Suprapubic skin (tissue), 4 donors: ENCODE results near the gene OTULINL. TPM values are rescaled to one million over a fixed set of nuclear protein-coding genes. Genes with fewer than 3 reads are reported as not detected.

Experiments used
- DNase-seq, 2 donors: peaks; one replicate each; pipeline ENCODE4 v3.0.0-alpha.2; 2019; ENCODE audit warnings: low spot score in 2 of 2
- H3K27ac ChIP-seq: fragments of 200-600 bp; sonication (generic); one replicate; pipeline ENCODE4 v1.5.1; 2019
- H3K27me3 ChIP-seq: fragments of 200-600 bp; sonication (generic); one replicate; pipeline ENCODE4 v1.5.1; 2019
- H3K36me3 ChIP-seq: fragments of 200-600 bp; sonication (generic); one replicate; pipeline ENCODE4 v1.5.1; 2019
- H3K4me1 ChIP-seq: fragments of 200-600 bp; sonication (generic); one replicate; pipeline ENCODE4 v1.5.1; 2019
- H3K4me3 ChIP-seq: fragments of 200-600 bp; sonication (generic); one replicate; pipeline ENCODE4 v1.5.1; 2019; ENCODE audit warnings: mild to moderate bottlenecking
- H3K9me3 ChIP-seq: fragments of 200-600 bp; sonication (generic); one replicate; pipeline ENCODE4 v1.5.1; 2019
- CTCF ChIP-seq, 2 donors: fragments of 200-600 bp in 1 of 2; fragments of 450-650 bp in 1 of 2; sonication (generic) in 1 of 2; IDR thresholded peaks; one replicate each; pipeline ENCODE4 v1.5.1; 2016 to 2019; ENCODE audit warnings: antibody characterized with exemption in 2 of 2, mild to moderate bottlenecking in 1 of 2, moderate library complexity in 1 of 2
- EP300 ChIP-seq: sonication (generic); formaldehyde crosslinking; IDR thresholded peaks from one replicate; pipeline ENCODE4 v1.6.1; 2017; ENCODE audit warnings: antibody characterized with exemption
- POLR2A ChIP-seq, 2 donors: fragments of 450-650 bp; IDR thresholded peaks; one replicate each; pipeline ENCODE4 v1.6.1; 2017; ENCODE audit warnings: antibody characterized with exemption in 2 of 2, mild to moderate bottlenecking in 2 of 2, moderate library complexity in 2 of 2
- POLR2AphosphoS5 ChIP-seq, 3 donors: sonication (generic); formaldehyde crosslinking; IDR thresholded peaks; one replicate each; pipeline ENCODE4 v1.6.1; 2017; ENCODE audit warnings: antibody characterized with exemption in 3 of 3
- WGBS: methylation state at CpG from one replicate; pipeline ENCODE4 v1.1.5; 2018; 5-methylcytosine and 5-hydroxymethylcytosine counted together
- total RNA-seq, 4 donors: library from RNA; depleted of rRNA; stranded (reverse); fragments of >200 nt; gene quantifications; one replicate each; pipeline ENCODE4 v1.1.0, GENCODE V29; 2016

The OTULINL gene
- total RNA-seq, 4 donors from 2014 or later, result 1.1 to 3.3 (median 2.7) TPM

- no peaks in the 10 kb centered on the region for H3K27me3 ChIP-seq
- H3K27ac ChIP-seq, result no peak overlapping the region
Observed at GRCh38 chr5:14595189-14595588, 13.6 kb downstream of the OTULINL start.

GRCh38 chr5:14595891-14596290 is 14.3 kb downstream of the OTULINL start:
- no peak for TF ChIP-seq CTCF (IDR thresholded peaks at IDR 0.05)
- TF ChIP-seq POLR2AphosphoS5 (IDR thresholded peaks at IDR 0.05), result no peak
- TF ChIP-seq EP300, result no peak
- H3K27me3 ChIP-seq, result no peaks in the 10 kb centered on the region
- 63% methylated on average over 1 of the region's 1 CpG for WGBS
- H3K36me3 ChIP-seq, result no peaks in the 10 kb centered on the region
- DNase-seq, result no peak
- no peaks in the 10 kb centered on the region for H3K4me1 ChIP-seq
- no peak overlapping the region for H3K27ac ChIP-seq
- no peaks in the 10 kb centered on the region for H3K9me3 ChIP-seq
- no peak overlapping the region for H3K4me3 ChIP-seq

More at GRCh38 chr5:14595189-14595588, 13.6 kb downstream of the OTULINL start:
- H3K4me1 ChIP-seq, result no peaks in the 10 kb centered on the region
- no peak for TF ChIP-seq CTCF (IDR thresholded peaks at IDR 0.05)
- TF ChIP-seq POLR2A (IDR thresholded peaks at IDR 0.05), result no peak
- no peak for TF ChIP-seq POLR2AphosphoS5 (IDR thresholded peaks at IDR 0.05)
- TF ChIP-seq EP300, result no peak
- H3K36me3 ChIP-seq, result no peaks in the 10 kb centered on the region
- DNase-seq, result no peak
- H3K9me3 ChIP-seq, result no peaks in the 10 kb centered on the region
- no peak overlapping the region for H3K4me3 ChIP-seq
- WGBS, result 79% methylated on average over 3 of the region's 3 CpGs

- TF ChIP-seq CTCF (IDR thresholded peaks at IDR 0.05) (no peak), EP300 (no peak), POLR2A (IDR thresholded peaks at IDR 0.05) (no peak), POLR2AphosphoS5 (IDR thresholded peaks at IDR 0.05) (no peak)
- WGBS, result 63% methylated on average over 1 of the region's 1 CpG
- no peaks in the 10 kb centered on the region for H3K4me1 ChIP-seq
- H3K27ac ChIP-seq, result no peak overlapping the region
- DNase-seq, result no peak
- H3K27me3 ChIP-seq, result no peaks in the 10 kb centered on the region
- no peaks in the 10 kb centered on the region for H3K36me3 ChIP-seq
- H3K9me3 ChIP-seq, result no peaks in the 10 kb centered on the region
- H3K4me3 ChIP-seq, result no peak overlapping the region
Observed at GRCh38 chr5:14597080-14597479, 15.5 kb downstream of the OTULINL start.

- 64% methylated on average over 2 of the region's 2 CpGs for WGBS
Observed at GRCh38 chr5:14598225-14598624, 16.6 kb downstream of the OTULINL start.

GRCh38 chr5:14599476-14600127 is 18.0 kb downstream of the OTULINL start:
- no peaks in the 10 kb centered on the region for H3K27me3 ChIP-seq
- H3K27ac ChIP-seq, result no peak overlapping the region
- TF ChIP-seq POLR2AphosphoS5 (IDR thresholded peaks at IDR 0.05), result no peak
- no peak for TF ChIP-seq POLR2A (IDR thresholded peaks at IDR 0.05)
- TF ChIP-seq EP300, result no peak
- no peak for TF ChIP-seq CTCF (IDR thresholded peaks at IDR 0.05)
- DNase-seq, result no peak
- no peaks in the 10 kb centered on the region for H3K4me1 ChIP-seq
- no peaks in the 10 kb centered on the region for H3K9me3 ChIP-seq
- H3K4me3 ChIP-seq, result no peak overlapping the region
- WGBS, result 70% methylated on average over 1 of the region's 1 CpG
- H3K36me3 ChIP-seq, result no peaks in the 10 kb centered on the region

More at GRCh38 chr5:14598225-14598624, 16.6 kb downstream of the OTULINL start:
- Histone ChIP-seq H3K9me3 (no peaks in the 10 kb centered on the region), H3K4me1 (no peaks in the 10 kb centered on the region), H3K27me3 (no peaks in the 10 kb centered on the region), H3K27ac (no peak overlapping the region), H3K36me3 (no peaks in the 10 kb centered on the region), H3K4me3 (no peak overlapping the region)
- no peak for DNase-seq
- TF ChIP-seq EP300 (no peak), POLR2A (IDR thresholded peaks at IDR 0.05) (no peak), POLR2AphosphoS5 (IDR thresholded peaks at IDR 0.05) (no peak)
